GM23338 (cell line): ENCODE measurements around the gene CCL20.

Experiments
- CREB1 ChIP-seq: fragments of 250-450 bp; sonication (Bioruptor Pico); IDR thresholded peaks from 2 replicates; pipeline ENCODE4 v1.5.0; 2020; ENCODE audit warnings: low read depth, mild to moderate bottlenecking, moderate library complexity
- ETS1 ChIP-seq: IDR thresholded peaks from 2 replicates; pipeline ENCODE4 v1.6.1; 2016; ENCODE audit warnings: antibody characterized with exemption
- EZH2 ChIP-seq: fragments of 200-600 bp; sonication (generic); IDR thresholded peaks from one replicate; pipeline ENCODE4 v1.8.0; 2017; ENCODE audit warnings: antibody characterized with exemption, mild to moderate bottlenecking, low read depth; ENCODE audit not compliant: unreplicated experiment
- EZH2phosphoT487 ChIP-seq: fragments of 200-600 bp; sonication (generic); IDR thresholded peaks from one replicate; pipeline ENCODE4 v1.8.1; 2018; ENCODE audit warnings: antibody characterized with exemption; ENCODE audit not compliant: unreplicated experiment
- POLR2AphosphoS5 ChIP-seq: IDR thresholded peaks from 2 replicates; pipeline ENCODE4 v1.6.1; 2016; ENCODE audit warnings: antibody characterized with exemption, low read depth
- STAT1 ChIP-seq: IDR thresholded peaks from one replicate; pipeline ENCODE4 v1.6.1; 2016; ENCODE audit warnings: antibody characterized with exemption; ENCODE audit not compliant: unreplicated experiment
- ZNF114 ChIP-seq: fragments of 250-450 bp; sonication (Bioruptor Pico); IDR thresholded peaks from 2 replicates; pipeline ENCODE4 v1.5.0; 2020; ENCODE audit warnings: mild to moderate bottlenecking, moderate library complexity
- ZNF331 ChIP-seq: fragments of 250-450 bp; sonication (Bioruptor Pico); IDR thresholded peaks from 2 replicates; pipeline ENCODE4 v1.5.0; 2020; ENCODE audit warnings: low read depth, mild to moderate bottlenecking, moderate library complexity
- ZNF462 ChIP-seq: fragments of 250-450 bp; sonication (Bioruptor Pico); IDR thresholded peaks from 2 replicates; pipeline ENCODE4 v1.5.0; 2020; ENCODE audit warnings: mild to moderate bottlenecking, moderate library complexity
- TF ChIP-seq, protein P1 (sequence below), 2 experiments: fragments of 200-600 bp in 1 of 2; sonication (generic) in 1 of 2; conservative IDR thresholded peaks; 2 replicates each; pipeline versions ENCODE4 v1.5.1 to v1.6.1; 2016 to 2017; ENCODE audit warnings: antibody characterized with exemption in 2 of 2, low read depth in 2 of 2, mild to moderate bottlenecking in 2 of 2, moderate library complexity in 1 of 2
- TF ChIP-seq, protein P2 (sequence below): IDR thresholded peaks from one replicate; pipeline ENCODE4 v1.6.1; 2018; ENCODE audit warnings: antibody characterized with exemption; ENCODE audit not compliant: unreplicated experiment

- TF ChIP-seq, protein P1, sequence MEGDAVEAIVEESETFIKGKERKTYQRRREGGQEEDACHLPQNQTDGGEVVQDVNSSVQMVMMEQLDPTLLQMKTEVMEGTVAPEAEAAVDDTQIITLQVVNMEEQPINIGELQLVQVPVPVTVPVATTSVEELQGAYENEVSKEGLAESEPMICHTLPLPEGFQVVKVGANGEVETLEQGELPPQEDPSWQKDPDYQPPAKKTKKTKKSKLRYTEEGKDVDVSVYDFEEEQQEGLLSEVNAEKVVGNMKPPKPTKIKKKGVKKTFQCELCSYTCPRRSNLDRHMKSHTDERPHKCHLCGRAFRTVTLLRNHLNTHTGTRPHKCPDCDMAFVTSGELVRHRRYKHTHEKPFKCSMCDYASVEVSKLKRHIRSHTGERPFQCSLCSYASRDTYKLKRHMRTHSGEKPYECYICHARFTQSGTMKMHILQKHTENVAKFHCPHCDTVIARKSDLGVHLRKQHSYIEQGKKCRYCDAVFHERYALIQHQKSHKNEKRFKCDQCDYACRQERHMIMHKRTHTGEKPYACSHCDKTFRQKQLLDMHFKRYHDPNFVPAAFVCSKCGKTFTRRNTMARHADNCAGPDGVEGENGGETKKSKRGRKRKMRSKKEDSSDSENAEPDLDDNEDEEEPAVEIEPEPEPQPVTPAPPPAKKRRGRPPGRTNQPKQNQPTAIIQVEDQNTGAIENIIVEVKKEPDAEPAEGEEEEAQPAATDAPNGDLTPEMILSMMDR (conservative IDR thresholded peaks at IDR 0.05; ENCODE audit: low read depth in 2 of 2): no peak
- TF ChIP-seq POLR2AphosphoS5 (no peak), EZH2 (no peak), ZNF114 (CRISPR knock-in tag) (no peak), EZH2phosphoT487 (no peak), ETS1 (no peak), CREB1 (CRISPR knock-in tag) (no peak), STAT1 (no peak), ZNF331 (CRISPR knock-in tag) (no peak), ZNF462 (CRISPR knock-in tag) (no peak)
- TF ChIP-seq, protein P2, sequence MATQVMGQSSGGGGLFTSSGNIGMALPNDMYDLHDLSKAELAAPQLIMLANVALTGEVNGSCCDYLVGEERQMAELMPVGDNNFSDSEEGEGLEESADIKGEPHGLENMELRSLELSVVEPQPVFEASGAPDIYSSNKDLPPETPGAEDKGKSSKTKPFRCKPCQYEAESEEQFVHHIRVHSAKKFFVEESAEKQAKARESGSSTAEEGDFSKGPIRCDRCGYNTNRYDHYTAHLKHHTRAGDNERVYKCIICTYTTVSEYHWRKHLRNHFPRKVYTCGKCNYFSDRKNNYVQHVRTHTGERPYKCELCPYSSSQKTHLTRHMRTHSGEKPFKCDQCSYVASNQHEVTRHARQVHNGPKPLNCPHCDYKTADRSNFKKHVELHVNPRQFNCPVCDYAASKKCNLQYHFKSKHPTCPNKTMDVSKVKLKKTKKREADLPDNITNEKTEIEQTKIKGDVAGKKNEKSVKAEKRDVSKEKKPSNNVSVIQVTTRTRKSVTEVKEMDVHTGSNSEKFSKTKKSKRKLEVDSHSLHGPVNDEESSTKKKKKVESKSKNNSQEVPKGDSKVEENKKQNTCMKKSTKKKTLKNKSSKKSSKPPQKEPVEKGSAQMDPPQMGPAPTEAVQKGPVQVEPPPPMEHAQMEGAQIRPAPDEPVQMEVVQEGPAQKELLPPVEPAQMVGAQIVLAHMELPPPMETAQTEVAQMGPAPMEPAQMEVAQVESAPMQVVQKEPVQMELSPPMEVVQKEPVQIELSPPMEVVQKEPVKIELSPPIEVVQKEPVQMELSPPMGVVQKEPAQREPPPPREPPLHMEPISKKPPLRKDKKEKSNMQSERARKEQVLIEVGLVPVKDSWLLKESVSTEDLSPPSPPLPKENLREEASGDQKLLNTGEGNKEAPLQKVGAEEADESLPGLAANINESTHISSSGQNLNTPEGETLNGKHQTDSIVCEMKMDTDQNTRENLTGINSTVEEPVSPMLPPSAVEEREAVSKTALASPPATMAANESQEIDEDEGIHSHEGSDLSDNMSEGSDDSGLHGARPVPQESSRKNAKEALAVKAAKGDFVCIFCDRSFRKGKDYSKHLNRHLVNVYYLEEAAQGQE: no peak
Observed at GRCh38 chr2:227767830-227768229, 45.8 kb upstream of the CCL20 start.
